HG02884 (cell line): ENCODE results near the gene RGS3.

ENCODE experiments used
- ATAC-seq: cut with Tn5 transposase; IDR thresholded peaks from one replicate; pipeline ENCODE4 v1.9.1; 2021; ENCODE audit warnings: mild to moderate bottlenecking, moderate library complexity; ENCODE audit not compliant: unreplicated experiment

RGS3 gene

DNA sequence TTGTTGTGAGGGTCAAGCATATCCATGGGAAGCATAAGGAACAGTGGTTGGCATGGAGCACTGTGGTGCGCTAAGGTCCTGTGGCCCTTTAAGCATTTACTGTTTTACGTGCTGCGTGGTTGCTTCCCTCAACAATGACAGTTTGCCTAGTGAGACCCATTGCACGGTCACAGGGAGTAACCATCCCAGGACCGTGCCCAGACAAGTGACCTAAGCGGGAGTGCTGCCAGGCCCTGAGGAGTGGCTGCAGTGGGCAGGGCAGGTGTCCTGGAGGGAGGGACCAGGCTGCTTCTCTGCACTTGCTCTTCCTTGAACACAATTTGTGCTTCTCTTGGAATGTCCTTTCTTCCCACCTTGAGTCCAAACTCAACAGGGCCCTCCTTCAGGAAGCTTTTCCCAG is 64.6 kb downstream of the RGS3 start:
- no peak for ATAC-seq

GRCh38 chr9:113528811-113529210 is 65.3 kb downstream of the RGS3 start:
- no peak for ATAC-seq

DNA sequence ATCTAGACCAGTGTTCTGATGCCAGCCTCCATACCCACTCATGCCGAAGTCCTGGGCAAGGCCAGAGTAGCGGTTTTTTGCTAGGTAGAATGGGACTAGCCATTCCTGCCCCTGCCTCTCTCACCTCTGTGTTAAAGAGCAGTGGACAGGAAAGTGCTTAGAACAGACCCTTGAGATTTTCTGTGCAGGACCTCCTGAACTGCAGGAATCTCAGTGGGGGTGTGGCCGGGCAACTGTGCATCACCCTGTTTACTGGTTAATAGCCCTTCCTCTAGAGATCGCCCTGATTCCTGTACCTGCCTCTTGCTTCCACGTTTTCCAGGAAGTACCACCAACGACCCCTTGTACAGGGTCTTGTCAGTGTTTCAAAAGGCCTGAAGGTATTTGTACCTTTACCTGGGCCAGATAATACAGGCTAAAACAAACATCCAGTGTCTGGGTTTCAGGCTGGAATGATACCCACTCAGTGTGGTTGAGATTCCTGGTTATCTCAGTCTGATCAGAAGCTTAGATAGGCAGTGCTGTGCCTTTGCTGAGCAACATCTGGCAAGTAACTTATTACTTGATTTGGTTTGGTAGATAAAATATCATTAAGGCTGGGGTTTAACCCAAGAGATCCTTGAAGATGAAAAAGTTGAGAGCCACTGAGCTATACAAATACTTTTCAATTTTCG is 65.9 kb downstream of the RGS3 start:
- no peak for ATAC-seq

DNA sequence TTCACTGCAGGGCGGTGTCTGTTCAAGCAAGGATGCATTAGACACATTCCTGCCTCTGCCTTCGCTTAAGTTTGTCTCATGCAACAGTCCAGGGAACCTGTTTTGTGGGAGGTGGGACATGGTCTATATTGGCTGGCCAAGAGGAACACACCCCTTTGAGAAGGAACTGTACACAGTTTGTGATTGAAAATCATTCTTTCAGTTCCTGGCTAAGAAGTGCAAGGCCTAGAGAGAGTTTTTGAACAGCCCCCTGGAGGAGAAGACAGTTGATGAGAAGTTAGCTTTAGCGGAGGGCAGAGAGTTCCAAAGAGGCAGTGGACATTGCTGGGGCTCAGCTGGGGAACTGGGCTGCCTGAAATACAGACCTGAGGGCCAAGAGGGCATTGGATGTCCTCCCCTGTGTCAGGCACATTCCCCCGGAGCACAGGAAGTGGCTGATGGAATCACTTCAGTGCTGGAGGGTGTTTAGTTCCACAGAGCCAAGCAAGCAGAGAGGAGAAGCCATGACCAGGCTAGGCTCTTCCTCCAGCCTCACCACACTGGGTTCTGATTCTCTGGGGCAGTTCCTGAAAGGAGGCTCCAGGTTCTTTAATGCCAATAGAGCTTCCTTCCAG is 66.6 kb downstream of the RGS3 start:
- ATAC-seq, result no peak

DNA sequence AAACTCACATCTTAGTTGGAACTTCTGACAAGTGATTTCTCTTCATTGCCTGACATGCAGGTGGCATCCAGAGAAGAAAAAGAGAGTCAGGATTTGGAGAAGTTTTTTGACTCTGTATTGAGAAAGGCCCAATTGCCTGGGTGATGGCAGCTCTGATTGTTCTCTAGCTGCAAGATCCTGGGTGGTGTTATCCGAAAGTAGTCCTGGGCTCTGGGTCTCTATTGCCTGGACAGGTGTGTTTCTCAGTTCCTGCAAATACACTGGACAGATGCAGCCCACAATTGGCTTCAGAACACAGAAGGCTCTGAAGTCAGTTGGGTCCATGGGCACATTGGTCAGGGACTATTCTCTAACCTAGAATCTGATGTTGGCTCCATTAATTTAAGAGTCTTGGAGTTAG is 67.4 kb downstream of the RGS3 start:
- no peak for ATAC-seq

- ATAC-seq, result no peak
Measured at GRCh38 chr9:113531919-113532808, 68.6 kb downstream of the RGS3 start.

DNA sequence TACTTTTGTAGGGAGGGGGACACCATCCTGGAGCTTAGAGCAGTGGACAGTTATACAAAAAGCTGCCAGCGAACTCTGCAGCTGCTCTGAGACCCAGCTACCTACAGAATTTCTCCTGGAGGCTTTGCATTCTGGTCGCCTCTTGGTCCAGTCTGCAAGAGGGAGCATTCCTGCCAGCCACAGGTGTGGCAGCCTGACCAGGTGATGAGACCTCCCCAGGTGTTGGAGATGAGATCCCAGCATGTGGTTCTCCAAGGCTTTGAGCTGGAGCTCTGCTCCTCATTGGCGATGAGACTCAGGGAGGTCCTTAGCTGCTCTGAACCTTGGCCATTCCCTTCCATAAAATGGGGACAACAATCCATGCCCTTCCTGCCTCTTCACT is 69.3 kb downstream of the RGS3 start:
- ATAC-seq, result no peak

DNA sequence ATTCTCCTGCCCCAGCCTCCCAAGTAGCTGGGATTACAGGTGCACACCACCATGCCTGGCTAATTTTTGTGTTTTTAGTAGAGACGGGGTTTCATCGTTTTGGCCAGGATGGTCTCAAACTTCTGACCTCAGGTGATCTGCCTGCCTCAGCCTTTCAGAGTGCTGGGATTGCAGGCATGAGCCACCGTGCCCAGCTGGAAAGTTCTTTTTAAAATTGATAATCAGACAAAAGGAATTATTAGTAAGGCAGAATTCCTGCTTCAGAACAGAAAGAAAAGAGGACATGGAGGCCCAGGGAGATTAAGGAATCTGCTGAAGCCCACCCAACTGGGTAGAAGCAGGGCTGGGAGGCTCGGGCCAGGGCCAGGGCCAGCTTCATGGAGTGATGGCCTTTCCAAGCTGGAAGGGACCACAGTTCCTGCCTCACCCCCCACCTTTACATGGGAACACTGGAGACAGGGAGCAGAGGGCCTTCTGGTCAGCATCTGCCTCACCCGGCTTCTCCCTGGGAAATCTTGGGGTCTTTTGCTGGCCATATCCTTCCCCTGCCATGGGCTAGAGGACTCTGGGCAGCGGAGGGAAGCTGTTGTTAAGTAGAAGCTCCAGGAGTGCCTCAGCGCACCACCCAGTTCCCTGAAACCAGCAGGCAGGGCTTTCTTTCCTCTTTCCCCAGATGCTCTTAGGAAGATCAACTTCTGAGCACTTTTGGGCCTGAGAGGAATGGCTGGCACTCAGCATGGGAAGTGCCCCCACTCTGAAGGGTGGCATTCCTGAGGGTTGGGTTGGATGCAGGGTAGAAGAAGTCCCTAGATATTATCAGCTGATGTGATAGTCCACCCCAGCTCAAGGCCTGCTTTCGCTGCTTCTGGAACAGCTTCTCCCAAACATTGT is 70.1 kb downstream of the RGS3 start:
- no peak for ATAC-seq

DNA sequence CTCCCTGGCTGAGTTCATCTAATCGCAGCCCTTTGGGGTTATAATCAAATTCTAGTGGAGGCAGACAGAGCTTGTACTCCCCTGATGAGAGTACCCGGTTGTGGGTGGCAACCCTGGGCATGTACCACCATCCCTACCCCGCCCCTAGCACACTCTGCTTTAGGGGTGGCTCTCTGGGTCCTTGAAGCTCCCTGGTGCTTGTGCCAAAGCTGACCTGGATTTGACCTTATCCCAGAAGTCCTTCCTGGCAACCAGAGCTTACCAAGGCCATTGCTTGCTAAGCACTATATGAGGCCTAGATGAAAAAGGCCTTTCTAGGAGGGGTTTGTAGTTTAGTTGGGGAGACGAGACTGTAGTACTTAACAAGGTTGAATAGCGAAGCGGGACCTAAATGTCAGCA is 72.2 kb downstream of the RGS3 start:
- no peak for ATAC-seq

GRCh38 chr9:113536166-113536482 is 72.6 kb downstream of the RGS3 start:
- ATAC-seq, result no peak

DNA sequence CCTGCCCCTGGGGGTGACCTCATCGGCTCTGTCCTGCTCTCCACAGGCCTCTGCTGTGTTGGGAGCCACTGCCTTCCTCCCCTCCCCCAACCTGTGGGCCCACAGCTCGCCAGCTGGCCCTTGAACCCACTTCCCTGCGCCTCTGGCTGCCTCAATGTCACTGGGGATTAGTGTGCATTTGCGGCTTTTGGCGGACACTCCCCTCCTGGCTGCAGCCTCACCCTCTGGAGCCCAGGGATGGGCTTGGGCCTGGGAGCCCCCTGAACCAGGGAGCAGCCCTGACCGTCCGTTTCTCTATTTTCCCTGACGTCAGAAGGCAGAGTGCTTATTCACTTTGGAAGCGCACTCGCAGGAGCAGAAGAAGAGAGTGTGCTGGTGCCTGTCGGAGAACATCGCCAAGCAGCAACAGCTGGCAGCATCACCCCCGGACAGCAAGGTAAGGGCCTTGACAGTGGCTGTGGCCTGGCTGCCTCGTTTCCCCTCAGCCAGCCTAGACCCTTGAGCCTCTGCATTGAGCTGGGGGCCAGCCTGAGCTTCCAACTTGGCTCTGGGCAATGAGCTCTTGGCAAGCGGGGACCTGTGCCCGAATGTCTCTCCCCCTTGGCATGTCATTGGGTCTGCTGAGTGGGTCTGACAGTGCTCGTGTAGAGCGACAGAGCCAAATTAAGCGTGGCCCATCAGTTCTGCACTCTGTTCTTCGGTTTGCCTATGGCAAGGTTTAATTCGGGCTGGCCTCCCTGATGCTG is 73.1 kb downstream of the RGS3 start:
- ATAC-seq, result no peak

GRCh38 chr9:113537229-113537810 is 73.8 kb downstream of the RGS3 start:
- ATAC-seq, result no peak

DNA sequence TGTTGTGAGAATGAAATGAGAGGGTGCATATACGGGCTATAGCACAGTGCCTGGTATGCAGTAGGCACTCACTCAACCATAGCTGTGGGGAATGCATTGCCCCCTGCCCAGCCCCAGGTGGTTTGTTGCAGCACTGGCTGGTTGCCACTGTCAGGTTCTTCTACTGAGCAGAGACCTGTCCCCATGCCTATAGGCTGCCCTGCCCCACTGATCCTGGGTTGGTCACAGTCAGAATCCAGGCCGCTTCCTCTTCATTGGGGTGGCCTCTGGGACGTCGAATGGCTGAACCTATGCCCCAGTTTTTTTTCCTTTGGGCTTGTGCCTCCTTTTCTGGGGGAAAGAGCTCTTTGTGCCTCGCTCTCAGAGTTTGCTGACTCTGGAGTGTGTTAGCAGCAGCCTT is 74.6 kb downstream of the RGS3 start:
- no peak for ATAC-seq

DNA sequence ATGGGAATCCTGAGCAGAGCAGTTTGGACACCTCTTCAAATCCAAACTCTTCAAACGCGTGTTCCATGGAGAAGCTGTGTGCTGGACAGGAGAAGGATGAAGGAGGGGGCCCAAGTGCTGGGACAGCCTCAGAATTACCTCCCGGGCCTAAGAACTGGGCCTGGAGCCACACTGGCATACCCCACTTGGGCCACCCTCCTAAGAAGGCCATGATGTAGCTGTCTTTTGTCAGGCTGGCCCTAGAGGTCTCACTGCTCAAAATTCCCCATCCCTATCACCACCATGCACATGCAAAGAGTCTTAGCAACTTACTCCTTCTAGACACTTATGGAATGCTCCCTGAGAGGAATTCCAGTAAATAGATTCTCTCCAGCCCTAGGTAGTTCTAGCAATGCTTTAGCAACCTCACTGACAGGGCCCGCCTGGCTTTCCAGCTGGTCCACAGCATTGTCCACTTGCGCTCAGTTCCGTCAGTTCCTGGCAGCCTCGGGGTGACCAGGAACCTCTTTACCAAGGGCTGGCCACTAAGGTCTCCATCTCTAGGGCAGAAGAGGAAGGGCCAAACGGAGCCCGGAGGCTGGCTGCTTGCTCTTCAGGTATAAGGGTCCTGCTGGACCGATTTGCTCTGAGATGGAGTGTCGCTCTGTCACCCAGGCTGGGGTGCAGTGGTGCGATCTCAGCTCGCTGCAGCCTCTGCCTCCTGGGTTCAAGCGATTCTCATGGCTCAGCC is 75.3 kb downstream of the RGS3 start:
- ATAC-seq, result no peak

DNA sequence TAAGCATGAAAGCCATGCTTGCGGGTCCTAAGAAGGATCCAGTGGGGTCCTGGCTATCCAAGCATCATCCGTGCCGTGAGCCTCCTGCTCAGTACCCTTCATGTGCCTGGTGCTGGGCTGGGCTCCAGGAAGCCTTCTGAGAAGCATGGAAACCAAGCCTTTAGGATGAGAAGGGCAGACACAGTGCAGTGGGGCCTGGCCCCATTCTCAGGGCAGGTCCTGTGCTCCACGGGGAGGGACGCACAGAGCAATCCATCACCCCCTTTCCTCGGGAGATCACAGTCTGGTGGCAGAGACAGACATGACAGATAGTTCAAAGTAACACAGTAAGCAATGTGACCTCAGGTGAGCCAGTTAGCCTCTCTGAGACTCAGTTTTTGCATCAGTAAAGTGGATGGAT is 76.9 kb downstream of the RGS3 start:
- no peak for ATAC-seq

DNA sequence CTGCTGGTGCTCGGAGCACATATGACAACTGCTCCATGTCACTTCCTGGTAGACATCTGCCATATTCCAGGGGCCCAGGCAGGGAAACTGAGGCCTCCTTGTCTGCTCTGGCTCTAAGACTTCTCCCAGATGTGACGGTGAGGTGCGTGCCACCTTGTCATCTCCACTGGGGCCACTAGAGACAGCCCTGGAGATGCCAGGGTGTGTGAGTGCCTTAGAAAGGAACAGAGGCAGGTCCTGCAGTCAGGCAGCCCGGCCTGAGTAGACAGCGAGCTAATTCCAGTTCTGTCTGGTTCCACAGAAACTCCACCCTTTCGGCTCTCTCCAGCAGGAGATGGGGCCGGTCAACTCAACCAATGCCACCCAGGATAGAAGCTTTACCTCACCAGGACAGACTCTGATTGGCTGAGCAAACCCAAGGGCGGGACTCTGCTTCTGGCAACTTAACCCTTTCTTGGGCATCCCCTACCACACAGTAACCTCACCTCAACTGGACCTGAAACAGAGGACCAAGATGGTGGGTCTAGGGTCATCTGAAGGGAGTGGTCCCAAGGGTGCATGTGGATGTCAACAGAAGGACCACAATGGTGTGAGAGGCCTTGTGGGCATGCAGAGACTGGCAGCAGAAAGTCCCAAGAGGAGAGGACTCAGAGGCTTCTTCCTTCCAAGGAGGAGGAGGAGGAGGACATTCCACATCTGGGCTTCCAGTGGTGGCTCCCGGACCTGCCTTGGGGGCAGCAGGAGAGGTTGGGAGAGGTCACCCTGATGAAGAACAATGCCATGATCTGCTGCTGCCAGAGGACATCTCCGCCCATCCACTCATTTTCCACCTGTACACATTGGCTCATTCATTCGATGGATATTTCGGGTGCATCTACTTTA is 77.7 kb downstream of the RGS3 start:
- no peak for ATAC-seq

- no peak for ATAC-seq
Measured at GRCh38 chr9:113542006-113542405, 78.5 kb downstream of the RGS3 start.

GRCh38 chr9:113542741-113543140 is 79.2 kb downstream of the RGS3 start:
- ATAC-seq, result no peak
